CD4-positive, alpha-beta memory T cell (primary cell): ENCODE measurements around the gene RNF220. TPM values are rescaled to one million over a fixed set of nuclear protein-coding genes. Genes with fewer than 3 reads are reported as not detected.
"Not testable (repeated sequence)": the region's sequence is repeated elsewhere in the genome, so short reads cannot be mapped to it uniquely, and the experiment has no call there.

Source experiments
- CTCF ChIA-PET: fragments of 350-600 bp; sonication (Branson Sonifier 250); formaldehyde crosslinking; loops from one replicate; lab custom pipeline; 2021; ENCODE audit warnings: inconsistent platforms; ENCODE audit not compliant: partially characterized antibody; lab: Charles Lee
- POLR2A ChIA-PET: fragments of 350-600 bp; sonication (Branson Sonifier 250); formaldehyde crosslinking; loops from one replicate; lab custom pipeline; 2021; ENCODE audit not compliant: partially characterized antibody; lab: Charles Lee
- DNase-seq, 5 donors: peaks; one replicate each; pipeline versions ENCODE4 v3.0.0 to v3.0.0-alpha.2; 2020 to 2022; ENCODE audit warnings: mixed read lengths in 1 of 5
- H3K27ac ChIP-seq: one replicate; pipeline ENCODE4 v1.7.0; 2013; ENCODE audit warnings: low read depth, low read length
- H3K27me3 ChIP-seq: 2 replicates; pipeline ENCODE4 v1.7.0; 2013; ENCODE audit warnings: mild to moderate bottlenecking, low read length, moderate library complexity; ENCODE audit not compliant: insufficient read depth
- H3K36me3 ChIP-seq: 2 replicates; pipeline ENCODE4 v1.7.0; 2013; ENCODE audit warnings: mild to moderate bottlenecking, low read length, moderate library complexity; ENCODE audit not compliant: insufficient read depth
- H3K4me1 ChIP-seq: 2 replicates; pipeline ENCODE4 v1.7.0; 2013; ENCODE audit warnings: mild to moderate bottlenecking, low read length, moderate library complexity; ENCODE audit not compliant: insufficient read depth
- H3K4me3 ChIP-seq, 2 donors: one replicate each; pipeline ENCODE4 v1.7.0; 2013; ENCODE audit warnings: low read length in 2 of 2, mild to moderate bottlenecking in 1 of 2
- H3K9me3 ChIP-seq, 2 donors: one replicate each; pipeline ENCODE4 v1.7.0; 2013; ENCODE audit warnings: low read length in 2 of 2, control low read depth in 1 of 2; ENCODE audit not compliant: control insufficient read depth in 1 of 2
- H3K27ac Mint-ChIP-seq, 7 donors: one replicate each; pipeline ENCODE4 v1.8.0; 2020 to 2021; ENCODE audit warnings: mixed read lengths in 7 of 7, mild to moderate bottlenecking in 6 of 7, inconsistent platforms in 3 of 7, moderate library complexity in 3 of 7
- H3K27me3 Mint-ChIP-seq, 2 donors: one replicate each; pipeline ENCODE4 v1.8.0; 2020 to 2021; ENCODE audit warnings: mixed read lengths in 2 of 2
- H3K36me3 Mint-ChIP-seq, 2 donors: one replicate each; pipeline ENCODE4 v1.8.0; 2020 to 2021; ENCODE audit warnings: mixed read lengths in 2 of 2, inconsistent platforms in 1 of 2, mild to moderate bottlenecking in 1 of 2
- H3K4me1 Mint-ChIP-seq, 4 donors: one replicate each; pipeline ENCODE4 v1.8.0; 2020 to 2021; ENCODE audit warnings: mixed read lengths in 4 of 4, mild to moderate bottlenecking in 1 of 4
- H3K4me3 Mint-ChIP-seq, 8 donors: one replicate each; pipeline ENCODE4 v1.8.0; 2020 to 2021; ENCODE audit warnings: mixed read lengths in 8 of 8, mild to moderate bottlenecking in 7 of 8, moderate library complexity in 6 of 8, inconsistent platforms in 3 of 8
- H3K9me3 Mint-ChIP-seq, 8 donors: one replicate each; pipeline ENCODE4 v1.8.0; 2020 to 2021; ENCODE audit warnings: mixed read lengths in 8 of 8, mild to moderate bottlenecking in 5 of 8, inconsistent platforms in 3 of 8, moderate library complexity in 1 of 8
- intact Hi-C: fragments of 100-400 bp; cut with micrococcal nuclease; formaldehyde crosslinking; loops from one replicate; pipeline ENCODE4 v1.15.1; 2023
- polyA plus RNA-seq, 2 donors: library from polyadenylated mRNA; unstranded; fragments of 300-500 nt; fragmentation: Illumina TruSeq; gene quantifications; one replicate each; pipeline ENCODE4 v1.2.3, GENCODE V29; 2021
- total RNA-seq, 2 experiments: library from RNA; stranded (reverse); gene quantifications; one replicate each; pipeline ENCODE4 v1.2.3, GENCODE V29; 2021

The RNF220 gene
- total and polyA plus RNA-seq, 4 experiments from 2014 or later = 74.7 to 125 (median 111) TPM

- DNase-seq = peak in 1 of 5 donors; percentile 19
- Histone ChIP-seq H3K4me3 (no peak overlapping the region), H3K27ac (no peak overlapping the region), H3K4me1 (no peaks in the 10 kb centered on the region), H3K27me3 (no peaks in the 10 kb centered on the region), H3K36me3 (no peaks in the 10 kb centered on the region), H3K9me3 (no peaks in the 10 kb centered on the region)
- Mint-ChIP-seq H3K9me3 (no peaks in the 10 kb centered on the region), H3K4me3 (no peak overlapping the region), H3K27me3 (peaks cover 2 to 8% of the 10 kb centered on the region in 2 donors), H3K4me1 (no peaks in the 10 kb centered on the region), H3K27ac (no peak overlapping the region), H3K36me3 (no peaks in the 10 kb centered on the region)
- intact Hi-C loops = no loop called here
- ChIA-PET CTCF (no interaction called here), POLR2A (no interaction called here)
These were observed 95.4 kb downstream of the RNF220 start for GRCh38 chr1:44500181-44501046.

GRCh38 chr1:44501047-44501890 lies 96.2 kb downstream of the RNF220 start:
- H3K27ac ChIP-seq = no peak overlapping the region
- no peaks in the 10 kb centered on the region for H3K9me3 ChIP-seq
- no peak for DNase-seq
- H3K27me3 ChIP-seq = no peaks in the 10 kb centered on the region
- no peak overlapping the region for H3K4me3 Mint-ChIP-seq
- ChIA-PET POLR2A (no interaction called here), CTCF (no interaction called here)
- no peaks in the 10 kb centered on the region for H3K4me1 Mint-ChIP-seq
- H3K27ac Mint-ChIP-seq = no peak overlapping the region
- intact Hi-C loops = no loop called here
- no peaks in the 10 kb centered on the region for H3K36me3 Mint-ChIP-seq
- H3K27me3 Mint-ChIP-seq = peaks cover 2 to 8% of the 10 kb centered on the region in 2 donors
- no peaks in the 10 kb centered on the region for H3K36me3 ChIP-seq
- H3K9me3 Mint-ChIP-seq = no peaks in the 10 kb centered on the region
- H3K4me3 ChIP-seq = no peak overlapping the region
- H3K4me1 ChIP-seq = no peaks in the 10 kb centered on the region

- H3K27ac ChIP-seq, DNase-seq, intact Hi-C loops, H3K9me3 ChIP-seq, H3K36me3 ChIP-seq, H3K27me3 ChIP-seq, H3K4me3 Mint-ChIP-seq, CTCF ChIA-PET, H3K4me1 ChIP-seq, H3K36me3 Mint-ChIP-seq, H3K27ac Mint-ChIP-seq, H3K4me3 ChIP-seq, H3K4me1 Mint-ChIP-seq, POLR2A ChIA-PET, H3K9me3 Mint-ChIP-seq: not testable (repeated sequence)
- peaks cover 12 to 14% of the 10 kb centered on the region in 2 donors for H3K27me3 Mint-ChIP-seq
These were observed 97.8 kb downstream of the RNF220 start for GRCh38 chr1:44502823-44503222.

- POLR2A ChIA-PET = no interaction called here
These were observed 98.6 kb downstream of the RNF220 start for GRCh38 chr1:44503625-44504024.

GRCh38 chr1:44505210-44505993 lies 100.3 kb downstream of the RNF220 start:
- no peak overlapping the region for H3K4me3 Mint-ChIP-seq

More at GRCh38 chr1:44503625-44504024, 98.6 kb downstream of the RNF220 start:
- Mint-ChIP-seq H3K4me3 (no peak overlapping the region), H3K27ac (no peak overlapping the region), H3K4me1 (no peaks in the 10 kb centered on the region), H3K36me3 (no peaks in the 10 kb centered on the region), H3K9me3 (no peaks in the 10 kb centered on the region), H3K27me3 (peaks cover 12 to 19% of the 10 kb centered on the region in 2 donors)
- Histone ChIP-seq H3K27ac (no peak overlapping the region), H3K36me3 (no peaks in the 10 kb centered on the region), H3K4me1 (no peaks in the 10 kb centered on the region), H3K9me3 (no peaks in the 10 kb centered on the region), H3K27me3 (no peaks in the 10 kb centered on the region), H3K4me3 (no peak overlapping the region)
- no peak for DNase-seq
- CTCF ChIA-PET = no interaction called here
- intact Hi-C loops = no loop called here

GRCh38 chr1:44507490-44508396 lies 102.7 kb downstream of the RNF220 start:
- H3K9me3 ChIP-seq = no peaks in the 10 kb centered on the region
- Mint-ChIP-seq H3K36me3 (no peaks in the 10 kb centered on the region), H3K27me3 (peaks cover 20 to 25% of the 10 kb centered on the region in 2 donors), H3K4me3 (no peak overlapping the region), H3K9me3 (no peaks in the 10 kb centered on the region), H3K27ac (no peak overlapping the region), H3K4me1 (peaks cover 7 to 17% (median 14%) of the 10 kb centered on the region in 4 donors)
- intact Hi-C loops = no loop called here
- POLR2A ChIA-PET = no interaction called here
- no peak overlapping the region for H3K27ac ChIP-seq
- no peak for DNase-seq
- no peak overlapping the region for H3K4me3 ChIP-seq
- CTCF ChIA-PET = no interaction called here
- no peaks in the 10 kb centered on the region for H3K27me3 ChIP-seq
- no peaks in the 10 kb centered on the region for H3K36me3 ChIP-seq
- H3K4me1 ChIP-seq = peaks cover 10% of the 10 kb centered on the region

More at GRCh38 chr1:44505210-44505993, 100.3 kb downstream of the RNF220 start:
- Histone ChIP-seq H3K4me3 (no peak overlapping the region), H3K27ac (no peak overlapping the region), H3K9me3 (no peaks in the 10 kb centered on the region), H3K4me1 (no peaks in the 10 kb centered on the region), H3K36me3 (no peaks in the 10 kb centered on the region), H3K27me3 (no peaks in the 10 kb centered on the region)
- intact Hi-C loops = no loop called here
- H3K27ac Mint-ChIP-seq = no peak overlapping the region
- H3K9me3 Mint-ChIP-seq = no peaks in the 10 kb centered on the region
- H3K36me3 Mint-ChIP-seq = no peaks in the 10 kb centered on the region
- peaks cover 0 to 1% (median 0%) of the 10 kb centered on the region in 4 donors for H3K4me1 Mint-ChIP-seq
- CTCF ChIA-PET = interaction anchor here (1.5 kb wide), 1 partner anchor 147 kb away, joined by 3 read pairs; no protein-coding TSS in a partner anchor
- DNase-seq = no peak
- POLR2A ChIA-PET = no interaction called here
- peaks cover 13 to 22% of the 10 kb centered on the region in 2 donors for H3K27me3 Mint-ChIP-seq
